Stimulated activated CD4-positive, alpha-beta T cell treated with anti-CD3 and anti-CD28 coated beads, Interleukin-2, amount 100 ng/mL, for 4 hours (primary cell): ENCODE measurements around the gene PAPOLB.
"Not testable (repeated sequence)": the region's sequence is repeated elsewhere in the genome, so short reads cannot be mapped to it uniquely, and the experiment has no call there.

Source experiments
- DNase-seq: peaks from one replicate; pipeline ENCODE4 v3.0.0-alpha.2; 2020; ENCODE audit warnings: low read depth

The PAPOLB gene

GRCh38 chr7:4861673-4862072, at the start of gene PAPOLB:
PAPOLB (minus strand) TSS chr7:4862030; CDS start chr7:4861810, 220 bp downstream.
- no peak for DNase-seq

GRCh38 chr7:4911111-4911828, 49.4 kb upstream of the PAPOLB start:
- DNase-seq: no peak

GRCh38 chr7:4906682-4907081, 44.9 kb upstream of the PAPOLB start:
- no peak for DNase-seq

- no peak for DNase-seq
Measured at GRCh38 chr7:4905171-4905570, 43.3 kb upstream of the PAPOLB start.

- no peak for DNase-seq
Measured at GRCh38 chr7:4904346-4904745, 42.5 kb upstream of the PAPOLB start.

GRCh38 chr7:4895766-4896165, 33.9 kb upstream of the PAPOLB start:
- DNase-seq: no peak

GRCh38 chr7:4894482-4894881, 32.7 kb upstream of the PAPOLB start:
- no peak for DNase-seq

GRCh38 chr7:4893929-4894475, 32.2 kb upstream of the PAPOLB start:
- DNase-seq: no peak

- not testable (repeated sequence) for DNase-seq
Measured at GRCh38 chr7:4893188-4893587, 31.4 kb upstream of the PAPOLB start.

- DNase-seq: not testable (repeated sequence)
Measured at GRCh38 chr7:4891522-4891921, 29.7 kb upstream of the PAPOLB start.

- DNase-seq: no peak
Measured at GRCh38 chr7:4889682-4890081, 27.9 kb upstream of the PAPOLB start.

GRCh38 chr7:4888161-4888560, 26.3 kb upstream of the PAPOLB start:
- DNase-seq: no peak

GRCh38 chr7:4886671-4887070, 24.8 kb upstream of the PAPOLB start:
- DNase-seq: no peak

GRCh38 chr7:4885317-4885807, 23.5 kb upstream of the PAPOLB start:
- DNase-seq: no peak

GRCh38 chr7:4884164-4884563, 22.3 kb upstream of the PAPOLB start:
- DNase-seq: no peak

GRCh38 chr7:4883372-4884144, 21.7 kb upstream of the PAPOLB start, which contains the start of gene RADIL:
RADIL (minus strand) TSS chr7:4883716; CDS start chr7:4878139, 5,577 bp downstream.
- peak; percentile 77 for DNase-seq

- DNase-seq: no peak
Measured at GRCh38 chr7:4883033-4883371, 21.2 kb upstream of the PAPOLB start.

- no peak for DNase-seq
Measured at GRCh38 chr7:4882169-4883032, 20.6 kb upstream of the PAPOLB start.

- no peak for DNase-seq
Measured at GRCh38 chr7:4880218-4880617, 18.4 kb upstream of the PAPOLB start.

- DNase-seq: no peak
Measured at GRCh38 chr7:4879396-4880081, 17.7 kb upstream of the PAPOLB start.
